Sigmoid colon (tissue), 7 donors: ENCODE results near the gene TPT1. TPM values are rescaled to one million over a fixed set of nuclear protein-coding genes. Genes with fewer than 3 reads are reported as not detected.

ENCODE experiments used
- DNase-seq: peaks from one replicate; pipeline ENCODE4 v3.0.0-alpha.2; 2019
- H3K27ac ChIP-seq, 4 donors: fragments of 200-600 bp; sonication (generic); one replicate each; pipeline ENCODE4 v1.5.1; 2016 to 2019; ENCODE audit warnings: mild to moderate bottlenecking in 1 of 4
- H3K27me3 ChIP-seq, 3 donors: fragments of 200-600 bp; sonication (generic); one replicate each; pipeline ENCODE4 v1.5.1; 2019; ENCODE audit warnings: mild to moderate bottlenecking in 1 of 3
- H3K36me3 ChIP-seq, 4 donors: fragments of 200-600 bp; sonication (generic); one replicate each; pipeline ENCODE4 v1.5.1; 2016 to 2019
- H3K4me1 ChIP-seq, 4 donors: fragments of 200-600 bp; sonication (generic); one replicate each; pipeline ENCODE4 v1.5.1; 2017 to 2019
- H3K4me3 ChIP-seq, 4 donors: fragments of 200-600 bp; sonication (generic); one replicate each; pipeline ENCODE4 v1.5.1; 2017 to 2019; ENCODE audit warnings: mild to moderate bottlenecking in 2 of 4, moderate library complexity in 1 of 4
- H3K9me3 ChIP-seq, 4 donors: fragments of 200-600 bp in 3 of 4; sonication (generic) in 3 of 4; one replicate each; pipeline versions ENCODE4 v1.5.1 to v1.6.1; 2013 to 2019
- EP300 ChIP-seq, 4 donors: sonication (generic); formaldehyde crosslinking; IDR thresholded peaks; one replicate each; pipeline ENCODE4 v1.6.1; 2017; ENCODE audit warnings: antibody characterized with exemption in 4 of 4
- POLR2A ChIP-seq, 2 donors: fragments of 450-650 bp; IDR thresholded peaks; one replicate each; pipeline ENCODE4 v1.6.1; 2016; ENCODE audit warnings: antibody characterized with exemption in 2 of 2, mild to moderate bottlenecking in 2 of 2, moderate library complexity in 2 of 2
- POLR2AphosphoS5 ChIP-seq, 4 donors: sonication (generic); formaldehyde crosslinking; IDR thresholded peaks; one replicate each; pipeline ENCODE4 v1.6.1; 2017; ENCODE audit warnings: antibody characterized with exemption in 4 of 4
- WGBS, 2 donors: extraction: QIAGEN DNeasy Blood & Tissue Kit; methylation state at CpG; one replicate each; pipeline ENCODE4 v1.1.7; 2013; 5-methylcytosine and 5-hydroxymethylcytosine counted together
- intact Hi-C: fragments of 100-400 bp; cut with DNase I; formaldehyde crosslinking; loops from one replicate; pipeline ENCODE4 v1.15.1; 2023
- polyA plus RNA-seq, 3 donors: library from polyadenylated mRNA; stranded (reverse); fragments of 200-250 nt; gene quantifications; one replicate each; pipeline ENCODE4 v1.2.3, GENCODE V29; 2013
- total RNA-seq, 4 donors: library from RNA; depleted of rRNA; stranded (reverse); fragments of >200 nt; gene quantifications; one replicate each; pipeline ENCODE4 v1.1.0, GENCODE V29; 2016
- TF ChIP-seq, protein P1 (sequence below), 4 experiments: fragments of 450-650 bp in 3 of 4; fragments of 200-600 bp in 1 of 4; IDR thresholded peaks; one replicate each; pipeline ENCODE4 v1.5.1; 2016 to 2019; ENCODE audit warnings: antibody characterized with exemption in 4 of 4, mild to moderate bottlenecking in 3 of 4, moderate library complexity in 2 of 4
- donor health status: healthy with polysubstance abuse.
- donor health status: Bipolar disorder and iron deficiency.
- donor health status: healthy.

The TPT1 gene
- total and polyA plus RNA-seq, 7 donors, result 3,556 to 14,118 (median 5,645) TPM

DNA sequence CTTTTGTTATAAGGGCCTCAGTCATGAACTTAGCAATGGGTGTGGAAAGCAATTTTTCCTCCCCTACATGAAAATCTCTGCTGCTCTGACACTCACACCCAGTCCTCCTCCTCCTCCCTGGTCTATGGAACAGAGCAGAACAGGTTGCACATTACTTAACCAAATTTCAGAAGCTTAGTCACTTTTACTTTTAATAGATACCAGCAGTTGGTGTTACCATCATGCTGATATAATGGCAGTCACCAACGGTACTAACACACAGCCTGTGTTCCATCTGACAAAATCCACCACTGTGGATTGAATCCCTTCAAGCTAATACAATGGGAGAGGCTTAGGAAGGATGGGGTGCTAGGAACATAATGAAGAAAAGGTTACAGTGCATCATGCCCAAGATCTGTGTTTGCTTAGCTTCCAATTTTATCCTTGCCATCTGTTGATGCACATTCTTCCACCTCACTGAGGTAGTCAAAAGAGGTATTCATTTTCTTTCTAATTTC is 9.8 kb downstream of the TPT1 start:
- Histone ChIP-seq H3K27ac (no peak overlapping the region), H3K27me3 (no peaks in the 10 kb centered on the region), H3K36me3 (peaks cover 7 to 18% (median 8%) of the 10 kb centered on the region in 4 donors), H3K4me3 (no peak overlapping the region), H3K9me3 (no peaks in the 10 kb centered on the region), H3K4me1 (peaks cover 0 to 57% (median 25%) of the 10 kb centered on the region in 4 donors)
- WGBS, 2 donors, result 59 to 73% methylated on average over 1 of the region's 1 CpG
- intact Hi-C loops, result no loop called here
- no peak for DNase-seq
- TF ChIP-seq POLR2AphosphoS5 (IDR thresholded peaks at IDR 0.05), result no peak
- TF ChIP-seq POLR2A (IDR thresholded peaks at IDR 0.05), result no peak
- TF ChIP-seq, protein P1, sequence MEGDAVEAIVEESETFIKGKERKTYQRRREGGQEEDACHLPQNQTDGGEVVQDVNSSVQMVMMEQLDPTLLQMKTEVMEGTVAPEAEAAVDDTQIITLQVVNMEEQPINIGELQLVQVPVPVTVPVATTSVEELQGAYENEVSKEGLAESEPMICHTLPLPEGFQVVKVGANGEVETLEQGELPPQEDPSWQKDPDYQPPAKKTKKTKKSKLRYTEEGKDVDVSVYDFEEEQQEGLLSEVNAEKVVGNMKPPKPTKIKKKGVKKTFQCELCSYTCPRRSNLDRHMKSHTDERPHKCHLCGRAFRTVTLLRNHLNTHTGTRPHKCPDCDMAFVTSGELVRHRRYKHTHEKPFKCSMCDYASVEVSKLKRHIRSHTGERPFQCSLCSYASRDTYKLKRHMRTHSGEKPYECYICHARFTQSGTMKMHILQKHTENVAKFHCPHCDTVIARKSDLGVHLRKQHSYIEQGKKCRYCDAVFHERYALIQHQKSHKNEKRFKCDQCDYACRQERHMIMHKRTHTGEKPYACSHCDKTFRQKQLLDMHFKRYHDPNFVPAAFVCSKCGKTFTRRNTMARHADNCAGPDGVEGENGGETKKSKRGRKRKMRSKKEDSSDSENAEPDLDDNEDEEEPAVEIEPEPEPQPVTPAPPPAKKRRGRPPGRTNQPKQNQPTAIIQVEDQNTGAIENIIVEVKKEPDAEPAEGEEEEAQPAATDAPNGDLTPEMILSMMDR (IDR thresholded peaks at IDR 0.05), result no peak
- TF ChIP-seq EP300 (IDR thresholded peaks at IDR 0.05), result no peak

DNA sequence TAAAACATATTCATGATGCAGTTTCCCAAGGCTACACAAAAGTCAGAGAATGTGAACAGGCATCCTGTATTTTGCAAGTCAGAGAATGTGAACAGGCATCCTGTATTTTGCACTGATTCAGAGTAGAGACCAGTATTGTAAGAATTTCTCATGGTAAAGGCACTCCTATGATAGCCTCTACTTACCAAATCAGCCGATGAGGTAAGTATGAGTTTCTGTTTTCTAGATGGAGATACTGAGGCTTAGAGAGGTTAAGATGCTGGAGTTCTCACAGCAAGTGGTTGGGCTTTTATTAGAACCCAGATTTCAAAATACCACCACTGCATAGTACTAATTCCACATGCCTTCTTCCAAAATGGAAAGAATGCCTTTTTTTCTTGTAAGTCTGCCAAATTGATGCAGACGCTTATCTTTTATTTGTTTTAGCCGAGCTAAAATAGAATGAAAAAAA is 12.3 kb downstream of the TPT1 start:
- intact Hi-C loops, result no loop called here
- Histone ChIP-seq H3K4me1 (peaks cover 0 to 58% (median 24%) of the 10 kb centered on the region in 4 donors), H3K9me3 (no peaks in the 10 kb centered on the region), H3K27me3 (no peaks in the 10 kb centered on the region), H3K27ac (peak overlapping the region in 3 of 4 donors; percentile 32 to 62 (median 59)), H3K36me3 (peaks cover 0 to under 1% (median 0%) of the 10 kb centered on the region in 4 donors), H3K4me3 (no peak overlapping the region)
- no peak for TF ChIP-seq POLR2A (IDR thresholded peaks at IDR 0.05)
- TF ChIP-seq, protein P1 (IDR thresholded peaks at IDR 0.05), result no peak
- no peak for TF ChIP-seq EP300 (IDR thresholded peaks at IDR 0.05)
- TF ChIP-seq POLR2AphosphoS5 (IDR thresholded peaks at IDR 0.05), result no peak
- WGBS, 2 donors, result 38 to 56% methylated on average over 3 of the region's 3 CpGs
- no peak for DNase-seq

DNA sequence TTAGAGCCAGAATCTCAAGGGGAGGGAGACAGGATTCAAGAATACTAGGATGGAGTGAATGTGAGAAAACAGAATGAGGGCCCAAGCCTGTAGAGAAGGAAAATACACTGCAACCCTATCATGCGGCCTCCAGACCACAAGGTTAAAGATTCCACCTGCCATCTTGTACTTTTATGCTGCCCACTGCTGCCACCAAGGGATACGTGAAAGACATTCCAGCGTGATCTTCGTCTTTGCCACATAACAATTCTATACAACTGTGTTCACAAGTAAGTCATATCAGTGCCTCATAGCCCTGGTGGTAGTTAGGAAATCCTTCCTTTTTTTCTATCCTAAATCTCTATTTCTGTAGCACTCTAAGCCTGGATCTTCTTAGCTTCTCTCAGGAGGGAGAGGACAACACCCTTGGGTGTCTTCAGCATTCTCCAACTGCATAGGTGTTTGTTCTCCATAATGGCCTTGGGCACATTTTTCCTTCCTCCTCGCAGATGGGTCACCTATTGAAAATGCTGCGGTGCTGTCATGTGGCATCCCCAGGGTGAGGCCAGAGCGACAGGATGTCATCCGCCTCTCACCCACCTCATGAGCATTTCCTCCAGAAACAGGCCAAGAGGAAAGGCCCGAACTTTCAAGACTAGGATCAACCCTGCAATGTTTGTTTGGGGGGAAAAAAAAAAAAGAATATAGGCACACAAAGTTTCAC is 13.6 kb downstream of the TPT1 start:
- 82 to 88% methylated on average over 9 of the region's 9 CpGs for WGBS, 2 donors
- intact Hi-C loops, result no loop called here
- H3K4me3 ChIP-seq, result no peak overlapping the region
- no peaks in the 10 kb centered on the region for H3K27me3 ChIP-seq
- H3K27ac ChIP-seq, result peak overlapping the region in 1 of 4 donors; percentile 59
- DNase-seq, result no peak
- TF ChIP-seq EP300 (IDR thresholded peaks at IDR 0.05), result no peak
- no peak for TF ChIP-seq POLR2AphosphoS5 (IDR thresholded peaks at IDR 0.05)
- no peaks in the 10 kb centered on the region for H3K9me3 ChIP-seq
- peaks cover 0 to 46% (median 23%) of the 10 kb centered on the region in 4 donors for H3K4me1 ChIP-seq
- no peaks in the 10 kb centered on the region for H3K36me3 ChIP-seq

DNA sequence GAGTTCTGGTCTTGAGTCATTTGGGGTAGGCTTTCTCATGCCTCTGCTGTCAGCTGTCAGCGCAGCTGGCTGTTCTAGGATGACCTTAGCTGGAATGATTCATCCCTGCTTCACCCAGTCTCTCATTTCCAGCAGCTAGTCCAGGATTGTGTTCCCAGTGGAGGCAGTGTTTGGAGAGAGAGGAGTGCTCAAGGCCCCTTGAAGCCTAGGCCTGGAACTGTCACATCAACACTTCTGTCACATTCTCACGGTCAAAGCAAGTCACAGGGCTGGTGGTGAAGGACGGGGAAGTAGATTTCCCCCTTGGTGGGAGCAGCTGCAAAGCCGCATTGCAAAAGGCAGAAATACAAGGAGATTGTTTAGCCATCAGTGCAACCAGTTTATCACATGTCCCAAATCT is 15.2 kb downstream of the TPT1 start:
- H3K27ac ChIP-seq, result peak overlapping the region; percentile 45 to 66 (median 53)
- intact Hi-C loops, result no loop called here
- TF ChIP-seq, protein P1 (IDR thresholded peaks at IDR 0.05), result no peak
- TF ChIP-seq POLR2AphosphoS5 (IDR thresholded peaks at IDR 0.05) (peak in 1 of 4 donors; percentile 51), EP300 (IDR thresholded peaks at IDR 0.05) (no peak), POLR2A (IDR thresholded peaks at IDR 0.05) (no peak)
- H3K36me3 ChIP-seq, result no peaks in the 10 kb centered on the region
- no peak overlapping the region for H3K4me3 ChIP-seq
- no peaks in the 10 kb centered on the region for H3K9me3 ChIP-seq
- DNase-seq, result no peak
- no peaks in the 10 kb centered on the region for H3K27me3 ChIP-seq
- WGBS, 2 donors, result 66 to 78% methylated on average over 4 of the region's 4 CpGs
- H3K4me1 ChIP-seq, result peaks cover 0 to 39% (median 21%) of the 10 kb centered on the region in 4 donors

DNA sequence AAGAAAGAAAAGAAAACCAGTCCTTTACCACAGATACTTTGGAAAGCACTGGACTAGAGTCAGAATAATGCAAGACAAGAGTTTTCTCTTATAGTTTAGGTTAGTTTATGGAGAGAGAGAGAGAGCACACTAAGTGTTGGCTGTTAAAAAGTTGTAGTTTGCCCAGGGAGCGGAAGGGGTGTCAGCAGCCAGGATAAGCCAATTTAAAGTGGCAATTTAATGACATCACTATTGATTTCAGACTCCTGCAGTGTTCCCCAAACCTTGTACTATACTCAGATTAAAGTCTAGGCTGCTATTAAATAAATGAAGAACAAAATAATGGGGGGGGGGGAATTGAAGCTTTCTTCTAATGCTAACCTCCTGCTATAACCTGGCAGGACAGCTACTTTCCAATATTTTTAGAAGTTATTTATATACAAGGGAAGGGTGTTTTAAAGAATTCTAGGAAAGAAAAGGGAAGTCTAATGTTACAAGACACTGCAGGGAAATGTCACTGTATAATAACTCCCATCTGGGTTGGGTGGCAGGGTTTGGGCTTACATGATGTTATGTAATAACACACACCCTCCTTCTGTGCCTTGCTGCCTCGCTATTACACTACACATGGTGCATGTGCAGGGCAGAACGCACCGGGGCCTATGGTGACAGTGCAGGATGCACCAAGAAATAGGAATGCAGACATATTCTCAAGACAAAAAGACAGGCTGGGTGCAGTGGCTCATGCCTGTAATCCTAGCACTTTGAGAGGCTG is 19.9 kb downstream of the TPT1 start:
- Histone ChIP-seq H3K4me1 (peaks cover 0 to 13% (median 6%) of the 10 kb centered on the region in 4 donors), H3K36me3 (no peaks in the 10 kb centered on the region), H3K27me3 (no peaks in the 10 kb centered on the region), H3K27ac (no peak overlapping the region), H3K4me3 (no peak overlapping the region), H3K9me3 (no peaks in the 10 kb centered on the region)
- intact Hi-C loops, result no loop called here
- TF ChIP-seq POLR2A (IDR thresholded peaks at IDR 0.05) (no peak), EP300 (IDR thresholded peaks at IDR 0.05) (no peak), POLR2AphosphoS5 (IDR thresholded peaks at IDR 0.05) (no peak)
- TF ChIP-seq, protein P1 (IDR thresholded peaks at IDR 0.05), result no peak
- no peak for DNase-seq
- 56 to 76% methylated on average over 4 of the region's 4 CpGs for WGBS, 2 donors
